SJSA1 (cell line): ENCODE measurements around the gene AP3S2. TPM values are rescaled to one million over a fixed set of nuclear protein-coding genes. Genes with fewer than 3 reads are reported as not detected.
"Not testable (repeated sequence)": the region's sequence is repeated elsewhere in the genome, so short reads cannot be mapped to it uniquely, and the experiment has no call there.

Experiments
- DNase-seq, 2 experiments: peaks; one replicate each; pipeline ENCODE4 v3.0.0-alpha.2; 2015 to 2020; ENCODE audit warnings: low spot score in 2 of 2, low read depth in 1 of 2
- H3K27ac ChIP-seq: fragments of 250-450 bp; sonication (Bioruptor Pico); 2 replicates; pipeline ENCODE4 v1.5.1; 2020; ENCODE audit warnings: mild to moderate bottlenecking, moderate library complexity
- H3K27me3 ChIP-seq: fragments of 250-450 bp; sonication (Bioruptor Pico); replicated peaks from 2 replicates; pipeline ENCODE4 v1.5.1; 2020; ENCODE audit warnings: mild to moderate bottlenecking, moderate library complexity
- H3K36me3 ChIP-seq: fragments of 250-450 bp; sonication (Bioruptor Pico); 2 replicates; pipeline ENCODE4 v1.5.1; 2020; ENCODE audit warnings: mild to moderate bottlenecking
- H3K4me1 ChIP-seq: fragments of 250-450 bp; sonication (Bioruptor Pico); replicated peaks from 2 replicates; pipeline ENCODE4 v1.6.1; 2021; ENCODE audit warnings: mild to moderate bottlenecking
- H3K4me3 ChIP-seq: fragments of 250-450 bp; sonication (Bioruptor Pico); 2 replicates; pipeline ENCODE4 v1.5.1; 2020; ENCODE audit warnings: mild to moderate bottlenecking
- H3K9me3 ChIP-seq: fragments of 250-450 bp; sonication (Bioruptor Pico); replicated peaks from 2 replicates; pipeline ENCODE4 v1.5.1; 2020; ENCODE audit warnings: mild to moderate bottlenecking
- total RNA-seq: library from RNA; depleted of rRNA; stranded (reverse); fragments of >200 nt; shearing (Covaris generic); gene quantifications from 2 replicates; pipeline ENCODE4 v1.2.3, GENCODE V29; 2014

The AP3S2 gene
- total RNA-seq, 1 experiment from 2014 or later, result 59.2 TPM

DNA sequence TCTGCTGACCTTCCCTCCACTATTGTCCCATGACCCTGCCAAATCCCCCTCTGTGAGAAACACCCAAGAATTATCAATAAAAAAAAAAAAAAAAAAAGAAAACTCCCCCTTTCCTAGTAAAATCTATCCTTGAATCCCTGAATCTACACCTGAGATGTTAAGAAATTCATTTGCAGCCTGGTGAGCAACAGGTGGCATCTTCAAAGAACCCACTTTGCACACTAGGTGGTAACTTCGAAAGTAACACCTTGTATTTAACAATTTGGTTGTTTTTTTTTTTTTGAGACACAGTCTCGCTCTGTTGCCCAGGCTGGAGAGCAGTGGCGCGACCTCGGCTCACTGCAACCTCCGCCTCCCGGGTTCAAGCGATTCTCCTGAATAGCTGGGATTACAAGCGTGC is 24.3 kb downstream of the AP3S2 start:
- not testable (repeated sequence) for H3K4me3 ChIP-seq, DNase-seq, H3K27me3 ChIP-seq, H3K9me3 ChIP-seq, H3K27ac ChIP-seq, H3K4me1 ChIP-seq
- peaks cover 26% of the 10 kb centered on the region for H3K36me3 ChIP-seq

DNA sequence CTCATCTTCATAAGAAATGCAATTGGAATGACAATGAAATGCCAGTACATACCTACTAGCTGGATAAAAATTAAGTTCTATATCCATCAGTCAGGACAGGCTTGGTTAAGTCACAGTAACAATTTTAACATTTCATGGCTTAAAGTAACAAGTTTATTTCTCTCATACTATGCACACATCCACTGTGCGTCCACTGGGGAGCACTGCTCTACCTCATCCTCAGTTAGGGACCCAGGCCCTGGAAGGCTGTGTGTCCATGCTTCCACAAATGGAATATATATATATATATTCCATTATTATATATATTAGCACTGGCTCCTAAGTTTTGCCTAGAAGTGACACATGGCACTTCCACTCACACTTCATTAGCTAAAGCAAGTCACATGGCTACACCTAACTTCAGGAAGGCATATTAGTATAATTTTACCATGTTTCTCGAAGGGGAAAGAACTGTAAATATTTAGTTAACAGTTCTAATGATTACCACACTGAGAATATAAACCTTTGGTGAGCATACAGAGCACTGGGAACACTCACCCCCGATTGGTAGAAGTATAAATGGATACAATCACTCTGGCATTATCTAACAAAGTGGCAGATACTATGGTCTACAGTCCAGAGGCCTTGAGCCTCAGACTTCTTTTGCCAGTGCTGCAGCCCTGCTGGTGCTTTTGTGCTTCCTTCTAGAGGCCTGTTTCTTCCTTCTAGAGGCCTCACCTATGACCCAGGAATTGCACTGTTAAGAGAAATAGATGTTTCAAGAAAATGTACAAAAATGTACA is 28.6 kb downstream of the AP3S2 start:
- no peak for DNase-seq
- H3K27ac ChIP-seq, result no peak overlapping the region
- H3K36me3 ChIP-seq, result peaks cover 37% of the 10 kb centered on the region
- no peaks in the 10 kb centered on the region for H3K27me3 ChIP-seq
- no peak overlapping the region for H3K4me3 ChIP-seq
- H3K9me3 ChIP-seq, result no peaks in the 10 kb centered on the region
- H3K4me1 ChIP-seq, result no peaks in the 10 kb centered on the region

GRCh38 chr15:89863918-89864317 is 29.9 kb downstream of the AP3S2 start:
- Histone ChIP-seq H3K4me3 (no peak overlapping the region), H3K36me3 (peaks cover 38% of the 10 kb centered on the region), H3K27ac (no peak overlapping the region), H3K4me1 (no peaks in the 10 kb centered on the region), H3K9me3 (no peaks in the 10 kb centered on the region), H3K27me3 (no peaks in the 10 kb centered on the region)
- no peak for DNase-seq

GRCh38 chr15:89860891-89861290 is 32.9 kb downstream of the AP3S2 start:
- Histone ChIP-seq H3K27ac (no peak overlapping the region), H3K9me3 (no peaks in the 10 kb centered on the region), H3K27me3 (no peaks in the 10 kb centered on the region), H3K36me3 (peaks cover 45% of the 10 kb centered on the region), H3K4me3 (no peak overlapping the region), H3K4me1 (no peaks in the 10 kb centered on the region)
- DNase-seq, result no peak

DNA sequence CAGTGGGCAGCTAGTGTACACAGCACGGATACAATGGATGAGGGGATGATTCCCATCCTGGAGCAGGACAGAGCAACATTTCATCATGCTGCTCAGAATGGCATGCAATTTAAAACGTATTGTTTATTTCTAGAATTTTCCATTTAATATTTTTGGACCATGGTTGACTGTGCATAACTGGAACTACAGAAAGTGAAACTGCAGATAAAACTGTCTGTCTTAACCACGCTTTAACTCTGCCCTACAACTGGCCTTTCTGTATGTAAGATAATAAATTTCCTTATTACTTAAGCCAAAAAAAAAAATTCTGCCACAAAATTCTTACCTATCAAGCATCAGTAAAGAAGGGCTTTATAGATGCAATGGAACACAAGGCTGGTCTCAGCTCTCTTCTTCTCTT is 33.4 kb downstream of the AP3S2 start:
- Histone ChIP-seq H3K27me3 (no peaks in the 10 kb centered on the region), H3K27ac (no peak overlapping the region), H3K36me3 (peaks cover 45% of the 10 kb centered on the region)

DNA sequence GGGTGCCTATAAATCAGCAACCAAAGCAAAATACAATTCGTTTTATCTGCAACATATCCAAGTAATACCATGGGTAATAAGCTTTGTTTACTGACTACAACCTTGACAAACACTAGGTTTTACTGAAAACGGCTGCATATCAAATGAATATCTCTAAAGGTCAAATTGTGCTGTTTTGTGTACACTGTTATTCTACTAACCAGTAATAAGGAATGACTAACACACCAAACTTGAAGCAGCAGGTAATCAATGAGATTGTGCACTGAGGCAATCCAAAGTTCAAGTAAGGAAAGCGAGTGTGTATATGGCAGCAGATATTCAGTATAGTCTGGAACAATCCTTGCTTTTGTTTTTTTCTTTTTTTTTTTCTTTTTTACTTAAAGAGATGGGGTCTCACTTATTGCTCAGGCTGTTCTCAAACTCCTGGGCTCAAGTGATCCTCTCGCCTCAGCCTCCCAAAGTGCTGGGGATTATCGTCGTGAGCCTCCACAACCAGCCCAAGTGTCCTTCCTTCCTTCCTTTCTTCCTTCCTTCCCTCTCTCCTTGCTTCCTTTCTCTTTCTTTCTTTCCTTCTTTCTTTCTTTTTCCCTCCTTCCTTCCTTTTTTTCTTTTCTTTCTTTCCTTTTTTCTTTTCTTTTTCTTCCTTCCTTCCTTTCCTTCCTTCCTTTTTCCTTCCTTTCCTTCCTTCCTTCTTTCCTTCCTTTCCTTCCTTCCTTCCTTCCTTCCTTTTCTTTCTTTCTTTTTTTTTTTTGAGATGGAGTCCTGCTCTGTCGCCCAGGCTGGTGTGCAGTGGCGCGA is 34.9 kb downstream of the AP3S2 start:
- Histone ChIP-seq H3K27ac (no peak overlapping the region), H3K4me3 (no peak overlapping the region), H3K27me3 (no peaks in the 10 kb centered on the region), H3K36me3 (peaks cover 39% of the 10 kb centered on the region), H3K4me1 (no peaks in the 10 kb centered on the region), H3K9me3 (no peaks in the 10 kb centered on the region)
- no peak for DNase-seq

More for the DNA sequence above, 33.4 kb downstream of the AP3S2 start:
- Histone ChIP-seq H3K4me1 (no peaks in the 10 kb centered on the region), H3K9me3 (no peaks in the 10 kb centered on the region), H3K4me3 (no peak overlapping the region)
- DNase-seq, result no peak

- Histone ChIP-seq H3K4me3 (no peak overlapping the region), H3K4me1 (no peaks in the 10 kb centered on the region), H3K27me3 (no peaks in the 10 kb centered on the region), H3K9me3 (no peaks in the 10 kb centered on the region), H3K27ac (no peak overlapping the region), H3K36me3 (peaks cover 32% of the 10 kb centered on the region)
- no peak for DNase-seq
Measured at GRCh38 chr15:89857673-89858072, 36.1 kb downstream of the AP3S2 start.

- no peaks in the 10 kb centered on the region for H3K9me3 ChIP-seq
- H3K4me1 ChIP-seq, result no peaks in the 10 kb centered on the region
- DNase-seq, result no peak
- H3K27me3 ChIP-seq, result no peaks in the 10 kb centered on the region
- peaks cover 27% of the 10 kb centered on the region for H3K36me3 ChIP-seq
- H3K4me3 ChIP-seq, result no peak overlapping the region
- no peak overlapping the region for H3K27ac ChIP-seq
Measured at GRCh38 chr15:89855948-89856347, 37.8 kb downstream of the AP3S2 start.

DNA sequence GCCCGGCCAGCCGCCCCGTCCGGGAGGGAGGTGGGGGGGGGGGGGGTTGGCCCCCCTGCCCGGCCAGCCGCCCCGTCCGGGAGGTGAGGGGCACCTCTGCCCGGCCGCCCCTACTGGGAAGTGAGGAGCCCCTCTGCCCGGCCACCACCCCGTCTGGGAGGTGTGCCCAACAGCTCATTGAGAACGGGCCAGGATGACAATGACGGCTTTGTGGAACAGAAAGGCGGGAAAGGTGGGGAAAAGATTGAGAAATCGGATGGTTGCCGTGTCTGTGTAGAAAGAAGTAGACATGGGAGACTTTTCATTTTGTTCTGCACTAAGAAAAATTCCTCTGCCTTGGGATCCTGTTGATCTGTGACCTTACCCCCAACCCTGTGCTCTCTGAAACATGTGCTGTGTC is 38.9 kb downstream of the AP3S2 start:
- H3K9me3 ChIP-seq, H3K27ac ChIP-seq, H3K4me1 ChIP-seq, DNase-seq, H3K4me3 ChIP-seq, H3K27me3 ChIP-seq: not testable (repeated sequence)
- peaks cover 22% of the 10 kb centered on the region for H3K36me3 ChIP-seq

DNA sequence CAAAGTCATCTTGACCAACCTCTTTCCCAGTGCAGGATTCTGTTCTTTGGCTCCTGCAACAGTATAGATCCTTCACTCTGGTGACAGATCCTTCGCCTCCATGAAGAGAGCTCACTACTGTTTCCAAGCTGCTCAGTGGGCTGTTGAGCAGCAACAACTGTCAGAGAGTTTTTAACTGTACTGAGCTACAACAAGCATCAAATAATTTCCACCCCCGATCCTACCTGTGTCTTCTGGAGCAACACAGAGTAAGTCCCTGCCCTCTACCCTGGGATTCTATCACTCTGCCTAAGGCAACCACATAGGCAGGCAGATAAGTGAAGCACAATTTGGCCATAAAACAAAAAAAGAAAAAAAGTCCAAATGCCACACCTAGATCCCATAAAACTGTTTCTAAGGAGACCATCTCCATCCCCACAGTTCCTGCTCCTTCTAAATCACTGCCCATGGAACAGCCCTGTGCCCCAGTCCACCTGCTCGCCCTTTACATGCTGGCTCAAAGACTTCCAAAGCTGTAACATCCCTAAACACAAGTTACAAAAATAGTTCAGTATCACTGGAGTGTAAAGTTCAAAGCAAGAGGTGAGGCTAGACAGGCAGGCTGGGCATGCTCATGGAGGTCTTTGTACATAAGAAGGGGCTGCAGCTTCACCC is 41.3 kb downstream of the AP3S2 start:
- DNase-seq, result no peak
- Histone ChIP-seq H3K36me3 (peaks cover 27% of the 10 kb centered on the region), H3K4me1 (peaks cover 17% of the 10 kb centered on the region), H3K9me3 (no peaks in the 10 kb centered on the region), H3K27me3 (no peaks in the 10 kb centered on the region), H3K27ac (no peak overlapping the region), H3K4me3 (no peak overlapping the region)

DNA sequence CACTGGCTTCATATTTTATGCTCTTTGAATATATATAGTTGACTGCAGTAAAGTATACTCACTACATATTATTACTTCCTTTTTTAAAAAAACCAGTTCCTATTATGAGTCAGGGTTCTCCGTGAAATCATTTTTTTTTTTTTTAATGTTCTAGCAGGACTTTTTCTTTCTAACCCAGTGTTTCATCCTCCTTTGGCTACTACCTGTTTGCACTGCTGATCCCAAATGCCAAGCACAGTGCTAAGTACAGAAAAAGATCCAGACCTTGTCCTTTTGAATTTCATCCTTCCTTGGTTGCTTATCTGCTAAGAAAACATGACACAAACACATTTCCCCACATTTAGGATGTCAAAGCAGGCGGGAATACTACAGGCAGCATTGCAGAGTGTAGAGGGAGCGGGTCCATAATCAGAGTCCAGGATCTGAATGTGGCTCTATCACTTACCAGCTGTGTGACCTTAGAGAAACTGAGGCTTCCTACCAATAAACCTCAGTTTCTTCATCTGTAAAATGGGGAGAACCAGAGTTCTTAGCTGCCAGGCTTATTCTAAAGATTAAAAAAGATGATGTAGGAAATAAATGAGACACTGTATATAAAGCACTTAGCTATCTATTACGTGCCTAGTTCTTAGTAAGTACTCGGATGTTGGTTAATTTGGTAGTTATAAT is 42.0 kb downstream of the AP3S2 start:
- Histone ChIP-seq H3K27me3 (no peaks in the 10 kb centered on the region), H3K9me3 (no peaks in the 10 kb centered on the region), H3K4me1 (peaks cover 17% of the 10 kb centered on the region), H3K27ac (no peak overlapping the region), H3K36me3 (peaks cover 27% of the 10 kb centered on the region), H3K4me3 (no peak overlapping the region)
- no peak for DNase-seq

DNA sequence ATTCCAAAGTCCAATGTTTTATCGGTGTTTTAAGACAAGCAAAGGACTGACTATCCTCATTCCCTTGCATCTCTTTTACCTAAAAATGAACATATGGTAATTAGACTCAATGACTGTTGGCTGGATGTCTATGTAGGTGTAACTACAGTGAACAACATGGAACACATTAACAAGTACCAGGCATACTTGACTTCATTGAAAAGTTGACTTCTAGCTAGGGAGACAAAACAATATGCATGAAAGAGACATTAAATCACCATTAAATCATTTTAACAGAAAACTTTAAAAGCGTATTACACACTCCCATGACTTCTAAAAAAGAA is 44.9 kb downstream of the AP3S2 start:
- no peak overlapping the region for H3K4me3 ChIP-seq
- H3K27me3 ChIP-seq, result no peaks in the 10 kb centered on the region
- peak overlapping the region; percentile 30 for H3K27ac ChIP-seq
- no peak for DNase-seq
- H3K36me3 ChIP-seq, result peaks cover 24% of the 10 kb centered on the region
- peaks cover 34% of the 10 kb centered on the region for H3K4me1 ChIP-seq
- no peaks in the 10 kb centered on the region for H3K9me3 ChIP-seq

- Histone ChIP-seq H3K27ac (no peak overlapping the region), H3K4me3 (no peak overlapping the region), H3K36me3 (peaks cover 22% of the 10 kb centered on the region), H3K27me3 (no peaks in the 10 kb centered on the region), H3K9me3 (no peaks in the 10 kb centered on the region), H3K4me1 (peaks cover 34% of the 10 kb centered on the region)
- DNase-seq, result no peak
Measured at GRCh38 chr15:89847101-89847500, 46.7 kb downstream of the AP3S2 start.
